DND-41 (cell line): ENCODE measurements around the gene RAD51B.
A peak's percentile ranks its signal among the peaks of the same experiment; 100 is the strongest.

ENCODE experiments used
- ATAC-seq: fragments of 200-7000 bp; cut with Tn5 transposase; 3 replicates; pipeline ENCODE4 v1.9.1; 2021; ENCODE audit warnings: low read depth; ENCODE audit not compliant: insufficient read depth
- DNase-seq: peaks from one replicate; pipeline ENCODE4 v3.0.0-alpha.2; 2020
- H2AFZ ChIP-seq: 2 replicates; pipeline ENCODE4 v1.6.0; 2012; ENCODE audit warnings: low read depth, low read length
- H3K27ac ChIP-seq: 2 replicates; pipeline ENCODE4 v1.5.1; 2012; ENCODE audit warnings: low read length, inconsistent platforms
- H3K27me3 ChIP-seq: fragments of 200-600 bp; sonication (generic); 2 replicates; pipeline ENCODE4 v1.6.0; 2012; ENCODE audit warnings: low read length, mild to moderate bottlenecking, inconsistent platforms; ENCODE audit not compliant: insufficient read depth, poor library complexity
- H3K36me3 ChIP-seq: 2 replicates; pipeline ENCODE4 v1.5.1; 2012; ENCODE audit warnings: low read length, inconsistent platforms; ENCODE audit not compliant: insufficient read depth
- H3K4me1 ChIP-seq: 2 replicates; pipeline ENCODE4 v1.5.1; 2012; ENCODE audit warnings: mild to moderate bottlenecking, low read length; ENCODE audit not compliant: insufficient read depth
- H3K4me2 ChIP-seq: 2 replicates; pipeline ENCODE4 v1.6.0; 2012; ENCODE audit warnings: mild to moderate bottlenecking, moderate library complexity, low read length, inconsistent platforms; ENCODE audit not compliant: insufficient read depth
- H3K4me3 ChIP-seq, 2 experiments: fragments of 200-600 bp in 1 of 2; shearing (Covaris generic) in 1 of 2; 2 replicates each; pipeline ENCODE4 v1.5.1; 2012 to 2016; ENCODE audit warnings: inconsistent platforms in 2 of 2, low read length in 2 of 2, mild to moderate bottlenecking in 2 of 2, low read depth in 1 of 2, moderate library complexity in 1 of 2
- H3K79me2 ChIP-seq: 2 replicates; pipeline ENCODE4 v1.6.0; 2012; ENCODE audit warnings: low read length, inconsistent platforms; ENCODE audit not compliant: insufficient read depth
- H3K9ac ChIP-seq: 2 replicates; pipeline ENCODE4 v1.6.0; 2012; ENCODE audit warnings: low read depth, mild to moderate bottlenecking, inconsistent platforms, low read length, moderate library complexity
- H3K9me3 ChIP-seq: 2 replicates; pipeline ENCODE4 v1.5.1; 2012; ENCODE audit warnings: low read length, moderate library complexity, mild to moderate bottlenecking, inconsistent platforms; ENCODE audit not compliant: insufficient read depth, severe bottlenecking
- H4K20me1 ChIP-seq: 2 replicates; pipeline ENCODE4 v1.6.0; 2012; ENCODE audit warnings: low read length; ENCODE audit not compliant: insufficient read depth
- EZH2 ChIP-seq: IDR thresholded peaks from 3 replicates; pipeline ENCODE4 v1.6.1; 2012; ENCODE audit warnings: borderline replicate concordance, low read depth, mild to moderate bottlenecking, moderate library complexity, low read length, inconsistent platforms; ENCODE audit not compliant: severe bottlenecking
- TF ChIP-seq, protein P1 (sequence below): IDR thresholded peaks from 2 replicates; pipeline ENCODE4 v1.5.1; 2012; ENCODE audit warnings: borderline replicate concordance, low read length, moderate library complexity, mild to moderate bottlenecking; ENCODE audit not compliant: poor library complexity, severe bottlenecking; ENCODE audit errors: extremely low read depth

RAD51B gene

DNA sequence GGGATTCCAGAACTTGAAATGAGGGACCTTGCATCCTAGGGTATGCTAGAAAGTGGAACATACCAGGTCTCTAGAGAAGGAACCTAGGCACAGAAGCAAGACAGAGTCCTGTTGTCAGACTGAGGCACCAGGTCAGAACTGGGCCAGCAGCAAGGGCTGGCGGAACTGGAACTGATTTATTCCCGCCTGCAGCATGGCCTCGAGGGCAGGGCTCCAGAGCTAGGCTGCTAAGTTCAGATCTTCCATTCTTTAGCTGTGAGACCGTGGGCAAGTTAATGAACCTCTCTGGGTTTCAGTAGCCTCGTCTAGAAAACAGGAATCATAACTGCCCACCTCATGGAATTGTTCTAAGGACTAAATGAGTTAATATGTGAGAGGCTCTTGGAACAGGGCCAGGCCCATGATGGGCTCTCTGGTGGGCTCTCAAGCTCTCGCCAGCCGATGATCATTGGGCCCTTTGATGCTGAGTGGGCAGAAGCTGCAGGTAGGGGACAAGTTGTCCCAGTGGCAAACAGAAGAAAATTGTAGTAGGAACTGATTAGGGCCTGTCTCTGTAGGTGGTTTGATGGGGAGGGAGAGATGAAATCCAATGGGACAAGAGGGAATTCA, 773.5 kb downstream of the RAD51B start:
- Histone ChIP-seq H3K4me1 (peaks cover 22% of the 10 kb centered on the region), H3K4me2 (no peak overlapping the region), H3K36me3 (no peaks in the 10 kb centered on the region), H2AFZ (no peak overlapping the region), H3K9ac (no peak overlapping the region), H3K27ac (peak overlapping the region; percentile 73), H3K79me2 (no peaks in the 10 kb centered on the region), H4K20me1 (no peaks in the 10 kb centered on the region), H3K4me3 (no peak overlapping the region), H3K9me3 (no peaks in the 10 kb centered on the region), H3K27me3 (no peaks in the 10 kb centered on the region)
- DNase-seq (no peak), ATAC-seq (no peak)
- no peak for TF ChIP-seq EZH2
- TF ChIP-seq, protein P1, sequence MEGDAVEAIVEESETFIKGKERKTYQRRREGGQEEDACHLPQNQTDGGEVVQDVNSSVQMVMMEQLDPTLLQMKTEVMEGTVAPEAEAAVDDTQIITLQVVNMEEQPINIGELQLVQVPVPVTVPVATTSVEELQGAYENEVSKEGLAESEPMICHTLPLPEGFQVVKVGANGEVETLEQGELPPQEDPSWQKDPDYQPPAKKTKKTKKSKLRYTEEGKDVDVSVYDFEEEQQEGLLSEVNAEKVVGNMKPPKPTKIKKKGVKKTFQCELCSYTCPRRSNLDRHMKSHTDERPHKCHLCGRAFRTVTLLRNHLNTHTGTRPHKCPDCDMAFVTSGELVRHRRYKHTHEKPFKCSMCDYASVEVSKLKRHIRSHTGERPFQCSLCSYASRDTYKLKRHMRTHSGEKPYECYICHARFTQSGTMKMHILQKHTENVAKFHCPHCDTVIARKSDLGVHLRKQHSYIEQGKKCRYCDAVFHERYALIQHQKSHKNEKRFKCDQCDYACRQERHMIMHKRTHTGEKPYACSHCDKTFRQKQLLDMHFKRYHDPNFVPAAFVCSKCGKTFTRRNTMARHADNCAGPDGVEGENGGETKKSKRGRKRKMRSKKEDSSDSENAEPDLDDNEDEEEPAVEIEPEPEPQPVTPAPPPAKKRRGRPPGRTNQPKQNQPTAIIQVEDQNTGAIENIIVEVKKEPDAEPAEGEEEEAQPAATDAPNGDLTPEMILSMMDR, result no peak

DNA sequence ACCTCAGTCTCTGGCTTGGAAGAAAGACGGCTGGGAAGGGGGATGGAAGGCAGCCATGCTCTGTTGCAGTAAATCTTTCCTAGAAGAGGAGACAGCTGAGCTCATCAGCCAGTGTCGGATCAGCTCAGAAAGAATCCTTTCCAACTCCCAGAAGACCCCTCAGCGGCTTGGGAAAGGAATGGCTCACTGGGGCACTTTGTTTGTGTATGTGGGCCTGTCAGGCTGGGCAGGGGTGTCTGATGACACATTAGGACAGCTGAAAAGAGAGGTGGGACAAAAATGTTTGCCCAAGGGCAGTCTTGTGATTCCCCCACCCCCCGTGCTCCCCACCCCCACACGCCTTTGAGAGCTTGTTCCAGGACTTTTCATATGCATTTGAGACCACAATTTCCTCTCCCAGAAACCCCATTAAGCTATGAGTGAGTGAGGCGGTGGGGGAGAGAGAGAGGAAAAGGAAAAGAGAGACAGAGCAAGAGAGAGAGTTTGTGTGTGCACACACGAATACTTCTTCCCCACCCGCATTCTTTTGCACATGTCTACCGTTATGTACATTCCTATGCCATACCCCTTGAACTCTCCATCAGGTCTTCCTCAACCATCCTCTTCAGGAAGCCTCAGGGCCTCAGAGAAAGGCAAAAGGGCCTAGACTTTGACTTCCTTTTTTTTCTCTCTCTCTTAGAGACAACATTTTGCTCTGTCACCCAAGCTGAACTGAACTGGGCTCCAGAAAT, 774.4 kb downstream of the RAD51B start:
- no peak for TF ChIP-seq EZH2
- TF ChIP-seq, protein P1, result no peak
- H3K9me3 ChIP-seq, result no peaks in the 10 kb centered on the region
- H2AFZ ChIP-seq, result peak overlapping the region; percentile 57; the same call in 1 of the 2 replicates
- peak; percentile 73 for DNase-seq
- H3K4me2 ChIP-seq, result peak overlapping the region; percentile 23; the same call in 1 of the 2 replicates
- H3K79me2 ChIP-seq, result no peaks in the 10 kb centered on the region
- H3K27me3 ChIP-seq, result no peaks in the 10 kb centered on the region
- peak overlapping the region; percentile 73 for H3K27ac ChIP-seq
- no peaks in the 10 kb centered on the region for H4K20me1 ChIP-seq
- no peak overlapping the region for H3K4me3 ChIP-seq
- peaks cover 22% of the 10 kb centered on the region for H3K4me1 ChIP-seq
- peak overlapping the region; percentile 14; the same call in 1 of the 2 replicates for H3K9ac ChIP-seq
- peak; percentile 88 for ATAC-seq
- H3K36me3 ChIP-seq, result no peaks in the 10 kb centered on the region

DNA sequence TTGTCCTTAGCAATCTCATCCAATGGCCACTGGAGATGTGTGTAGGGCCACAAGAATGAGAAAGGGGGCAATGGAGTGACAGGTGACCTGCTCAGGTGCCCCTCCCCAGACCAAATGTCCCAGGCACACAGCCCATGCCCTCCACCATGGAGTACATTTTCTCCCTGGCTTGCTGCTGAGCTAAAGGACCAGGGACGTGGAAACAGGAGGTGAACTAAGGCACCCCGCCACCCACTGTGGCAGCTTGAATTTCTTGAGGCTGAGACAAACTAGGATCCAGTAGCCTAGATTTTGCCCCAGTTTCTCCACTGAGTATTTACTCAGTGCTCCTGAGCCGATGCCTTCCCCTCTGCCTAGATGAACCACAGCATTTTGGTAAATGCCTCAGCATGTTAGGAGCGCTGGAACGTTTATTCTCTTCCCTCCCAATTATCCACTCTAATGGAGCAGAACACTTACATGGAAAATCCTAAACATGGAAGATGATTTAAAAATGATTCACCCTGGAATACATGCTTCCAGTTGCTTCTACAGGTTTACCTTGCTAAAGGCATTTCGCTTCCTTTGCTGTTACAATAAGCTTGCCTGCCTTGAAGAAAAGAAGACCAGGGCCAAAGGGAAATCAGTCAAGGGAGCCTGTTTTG, 775.3 kb downstream of the RAD51B start:
- ATAC-seq (peak; percentile 6; the same call in 1 of the 3 replicates), DNase-seq (no peak)
- H3K4me2 ChIP-seq, result peak overlapping the region; percentile 23; the same call in 1 of the 2 replicates
- TF ChIP-seq, protein P1, result no peak
- no peak for TF ChIP-seq EZH2
- peak overlapping the region; percentile 73 for H3K27ac ChIP-seq
- no peaks in the 10 kb centered on the region for H3K9me3 ChIP-seq
- H2AFZ ChIP-seq, result peak overlapping the region; percentile 57; the same call in 1 of the 2 replicates
- no peaks in the 10 kb centered on the region for H3K79me2 ChIP-seq
- H3K4me1 ChIP-seq, result peaks cover 22% of the 10 kb centered on the region
- H3K9ac ChIP-seq, result peak overlapping the region; percentile 14; the same call in 1 of the 2 replicates
- no peak overlapping the region for H3K4me3 ChIP-seq
- no peaks in the 10 kb centered on the region for H4K20me1 ChIP-seq
- H3K27me3 ChIP-seq, result no peaks in the 10 kb centered on the region
- H3K36me3 ChIP-seq, result no peaks in the 10 kb centered on the region
